Measurements from ENCODE around the gene FAM170B.

- no peak for TF ChIP-seq CTCF (IDR thresholded peaks at IDR 0.05; ENCODE audit: low read length)
- no peak for TF ChIP-seq EZH2 (IDR thresholded peaks at IDR 0.05; ENCODE audit: borderline replicate concordance, low read length)
These were observed 30.1 kb downstream of the FAM170B start for GRCh38 chr10:49103761-49104160.

Data from OCI-LY1 (cell line).